ENCODE data around the gene CSF2.

Gene CSF2

DNA sequence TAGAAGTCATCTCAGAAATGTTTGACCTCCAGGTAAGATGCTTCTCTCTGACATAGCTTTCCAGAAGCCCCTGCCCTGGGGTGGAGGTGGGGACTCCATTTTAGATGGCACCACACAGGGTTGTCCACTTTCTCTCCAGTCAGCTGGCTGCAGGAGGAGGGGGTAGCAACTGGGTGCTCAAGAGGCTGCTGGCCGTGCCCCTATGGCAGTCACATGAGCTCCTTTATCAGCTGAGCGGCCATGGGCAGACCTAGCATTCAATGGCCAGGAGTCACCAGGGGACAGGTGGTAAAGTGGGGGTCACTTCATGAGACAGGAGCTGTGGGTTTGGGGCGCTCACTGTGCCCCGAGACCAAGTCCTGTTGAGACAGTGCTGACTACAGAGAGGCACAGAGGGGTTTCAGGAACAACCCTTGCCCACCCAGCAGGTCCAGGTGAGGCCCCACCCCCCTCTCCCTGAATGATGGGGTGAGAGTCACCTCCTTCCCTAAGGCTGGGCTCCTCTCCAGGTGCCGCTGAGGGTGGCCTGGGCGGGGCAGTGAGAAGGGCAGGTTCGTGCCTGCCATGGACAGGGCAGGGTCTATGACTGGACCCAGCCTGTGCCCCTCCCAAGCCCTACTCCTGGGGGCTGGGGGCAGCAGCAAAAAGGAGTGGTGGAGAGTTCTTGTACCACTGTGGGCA lies 642 bp downstream of the CSF2 start:
- no peak overlapping the region for H3K4me3 ChIP-seq (ENCODE audit: low read length)
- no peak for TF ChIP-seq CTCF (conservative IDR thresholded peaks at IDR 0.05; ENCODE audit: low read depth, low read length)

DNA sequence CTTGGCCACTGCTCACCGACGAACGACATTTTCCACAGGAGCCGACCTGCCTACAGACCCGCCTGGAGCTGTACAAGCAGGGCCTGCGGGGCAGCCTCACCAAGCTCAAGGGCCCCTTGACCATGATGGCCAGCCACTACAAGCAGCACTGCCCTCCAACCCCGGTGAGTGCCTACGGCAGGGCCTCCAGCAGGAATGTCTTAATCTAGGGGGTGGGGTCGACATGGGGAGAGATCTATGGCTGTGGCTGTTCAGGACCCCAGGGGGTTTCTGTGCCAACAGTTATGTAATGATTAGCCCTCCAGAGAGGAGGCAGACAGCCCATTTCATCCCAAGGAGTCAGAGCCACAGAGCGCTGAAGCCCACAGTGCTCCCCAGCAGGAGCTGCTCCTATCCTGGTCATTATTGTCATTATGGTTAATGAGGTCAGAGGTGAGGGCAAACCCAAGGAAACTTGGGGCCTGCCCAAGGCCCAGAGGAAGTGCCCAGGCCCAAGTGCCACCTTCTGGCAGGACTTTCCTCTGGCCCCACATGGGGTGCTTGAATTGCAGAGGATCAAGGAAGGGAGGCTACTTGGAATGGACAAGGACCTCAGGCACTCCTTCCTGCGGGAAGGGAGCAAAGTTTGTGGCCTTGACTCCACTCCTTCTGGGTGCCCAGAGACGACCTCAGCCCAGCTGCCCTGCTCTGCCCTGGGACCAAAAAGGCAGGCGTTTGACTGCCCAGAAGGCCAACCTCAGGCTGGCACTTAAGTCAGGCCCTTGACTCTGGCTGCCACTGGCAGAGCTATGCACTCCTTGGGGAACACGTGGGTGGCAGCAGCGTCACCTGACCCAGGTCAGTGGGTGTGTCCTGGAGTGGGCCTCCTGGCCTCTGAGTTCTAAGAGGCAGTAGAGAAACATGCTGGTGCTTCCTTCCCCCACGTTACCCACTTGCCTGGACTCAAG lies 1.5 kb downstream of the CSF2 start:
- no peak for DNase-seq (ENCODE audit: low read depth)
- H3K4me3 ChIP-seq (ENCODE audit: low read length), result no peak overlapping the region
- no peak for TF ChIP-seq CTCF (conservative IDR thresholded peaks at IDR 0.05; ENCODE audit: low read depth, low read length)

More for the DNA sequence above, 642 bp downstream of the CSF2 start:
- DNase-seq (ENCODE audit: low read depth), result no peak

GRCh38 chr5:132075719-132076077 lies 2.1 kb downstream of the CSF2 start:
- DNase-seq (ENCODE audit: low read depth), result no peak
- TF ChIP-seq CTCF (conservative IDR thresholded peaks at IDR 0.05; ENCODE audit: low read depth, low read length), result no peak
- no peak overlapping the region for H3K4me3 ChIP-seq (ENCODE audit: low read length)

DNA sequence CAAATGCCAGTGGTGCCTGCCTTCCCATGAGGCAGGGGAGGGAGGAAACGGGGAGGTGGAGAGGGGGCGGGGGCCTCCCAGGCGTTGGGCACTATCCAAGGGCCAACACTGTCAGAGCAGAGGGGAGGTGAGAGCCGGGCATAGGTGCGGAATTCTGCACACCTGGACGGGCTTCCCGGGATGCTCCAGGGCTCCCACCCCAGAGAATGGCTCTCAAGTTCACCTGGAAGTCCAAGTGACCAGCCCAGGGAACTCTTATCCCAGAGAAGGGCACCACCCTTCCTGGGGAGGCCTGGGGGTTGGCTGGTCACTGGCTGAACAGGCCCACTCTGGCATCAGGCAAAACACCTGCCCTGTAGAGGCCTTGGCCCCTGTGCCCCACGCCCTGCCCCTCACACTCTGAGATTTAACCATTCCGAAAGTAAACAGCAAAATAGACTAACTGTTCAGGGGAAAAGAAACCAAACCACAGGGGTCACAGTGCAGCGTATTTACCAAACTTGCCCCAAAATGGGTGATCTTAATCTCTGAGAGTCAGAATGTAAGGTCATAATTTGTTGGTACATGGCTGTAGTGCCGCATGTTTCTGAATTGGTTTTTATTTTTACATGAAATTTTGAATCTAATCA lies 2.7 kb downstream of the CSF2 start:
- no peak overlapping the region for H3K4me3 ChIP-seq (ENCODE audit: low read length)
- no peak for DNase-seq (ENCODE audit: low read depth)
- TF ChIP-seq CTCF (conservative IDR thresholded peaks at IDR 0.05; ENCODE audit: low read depth, low read length), result no peak

- H3K4me3 ChIP-seq (ENCODE audit: low read length), result no peak overlapping the region
- DNase-seq (ENCODE audit: low read depth), result no peak
- no peak for TF ChIP-seq CTCF (conservative IDR thresholded peaks at IDR 0.05; ENCODE audit: low read depth, low read length)
Measured at GRCh38 chr5:132076983-132077382, 3.4 kb downstream of the CSF2 start.

- H3K4me3 ChIP-seq (ENCODE audit: low read length), result no peak overlapping the region
- no peak for DNase-seq (ENCODE audit: low read depth)
- TF ChIP-seq CTCF (conservative IDR thresholded peaks at IDR 0.05; ENCODE audit: low read depth, low read length), result no peak
Measured at GRCh38 chr5:132079081-132079480, 5.5 kb downstream of the CSF2 start.

Measured in retinal pigment epithelial cell (primary cell).